Stimulated activated CD4-positive, alpha-beta T cell treated with anti-CD3 and anti-CD28 coated beads, Interleukin-4, amount 100 ng/mL, for 4 hours (primary cell): ENCODE data around the gene TAOK1.

ENCODE experiments used
- DNase-seq, 2 experiments: peaks; one replicate each; pipeline ENCODE4 v3.0.0-alpha.2; 2020

TAOK1 gene

GRCh38 chr17:29379084-29379991, 10.8 kb upstream of the TAOK1 start:
- DNase-seq: no peak

- DNase-seq: no peak
Observed at GRCh38 chr17:29383686-29384085, 6.5 kb upstream of the TAOK1 start.

DNA sequence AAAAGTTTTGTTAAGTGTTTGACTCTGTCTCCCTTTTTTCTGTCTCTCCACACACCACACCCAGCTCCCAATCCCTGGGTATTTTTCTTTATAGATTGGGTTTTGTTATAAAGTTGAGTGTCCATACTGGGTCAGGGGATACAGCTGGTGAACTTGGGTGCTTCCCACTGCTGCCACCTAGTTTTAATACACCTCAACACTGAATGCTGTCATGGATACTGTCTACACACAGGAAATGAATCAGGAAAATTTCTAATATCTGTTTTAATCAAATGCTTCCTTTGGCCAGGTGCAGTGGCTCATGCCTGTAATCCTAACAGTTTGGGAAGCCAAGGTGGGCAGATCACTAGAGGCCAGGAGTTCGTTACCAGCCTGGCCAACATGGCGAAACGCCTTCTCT, 5.3 kb upstream of the TAOK1 start:
- DNase-seq: no peak

- DNase-seq: no peak
Observed at GRCh38 chr17:29386760-29387159, 3.4 kb upstream of the TAOK1 start.

DNA sequence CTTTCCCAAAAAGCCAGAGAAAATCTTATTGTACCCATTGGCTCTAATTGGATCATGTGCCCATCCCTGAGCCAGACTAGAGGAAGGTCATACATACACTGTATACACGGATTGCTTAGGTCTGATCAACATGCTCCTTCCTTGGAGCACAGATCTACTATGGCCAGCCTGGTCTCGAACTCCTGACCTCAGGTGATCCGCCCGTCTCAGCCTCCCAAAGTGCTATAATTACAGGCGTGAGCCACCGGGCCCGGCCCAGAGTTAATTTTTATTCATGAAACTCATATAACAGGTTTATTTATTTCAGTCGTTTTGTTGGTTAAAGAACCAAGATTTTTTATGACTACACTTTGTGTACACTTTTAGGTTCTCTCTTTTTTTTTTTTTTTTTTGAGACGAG, 1.2 kb upstream of the TAOK1 start:
- DNase-seq: no peak

GRCh38 chr17:29390851-29391631, 878 bp downstream of the TAOK1 start:
- DNase-seq: peak in 1 of 2 experiments; percentile 5

DNA sequence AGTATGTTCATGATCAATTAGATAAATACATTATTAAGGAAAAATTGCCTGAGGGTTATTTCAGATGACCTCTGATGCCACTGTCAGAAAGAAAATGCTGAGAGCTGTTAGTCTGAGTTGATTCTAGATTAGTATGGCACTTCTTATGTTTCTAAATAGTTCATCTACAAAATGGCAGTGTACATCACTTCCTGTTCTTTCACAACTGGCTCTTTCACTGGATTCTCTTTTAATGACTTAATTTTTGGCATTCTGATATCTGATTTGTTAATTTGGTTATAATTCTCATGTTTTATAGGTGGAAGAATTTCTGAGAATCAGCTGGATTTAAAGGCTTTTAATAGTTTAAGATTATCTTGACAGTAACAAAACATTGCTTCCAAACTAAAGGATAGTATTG, 3.3 kb downstream of the TAOK1 start:
- DNase-seq: no peak

- DNase-seq: no peak
Observed at GRCh38 chr17:29394761-29395160, 4.6 kb downstream of the TAOK1 start.

GRCh38 chr17:29396066-29396465, 5.9 kb downstream of the TAOK1 start:
- no peak for DNase-seq

DNA sequence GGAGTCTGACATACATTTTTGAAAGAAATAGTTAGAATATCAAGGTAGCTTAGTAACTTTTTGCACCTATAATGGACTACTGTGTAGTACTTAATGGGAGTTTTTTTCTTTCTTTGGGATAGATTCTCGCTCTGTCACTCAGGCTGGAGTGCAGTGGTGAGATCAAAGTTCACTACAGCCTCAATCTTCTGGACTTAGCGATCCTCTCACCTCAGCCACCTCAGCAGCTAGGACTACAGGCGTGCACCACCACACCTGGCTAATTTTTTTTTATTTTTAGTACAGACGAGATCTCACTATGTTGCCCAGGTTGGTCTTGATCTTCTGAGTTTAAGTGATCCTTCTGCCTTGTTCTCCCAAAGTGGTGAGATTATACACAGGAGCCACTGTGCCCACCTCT, 9.5 kb downstream of the TAOK1 start:
- no peak for DNase-seq

DNA sequence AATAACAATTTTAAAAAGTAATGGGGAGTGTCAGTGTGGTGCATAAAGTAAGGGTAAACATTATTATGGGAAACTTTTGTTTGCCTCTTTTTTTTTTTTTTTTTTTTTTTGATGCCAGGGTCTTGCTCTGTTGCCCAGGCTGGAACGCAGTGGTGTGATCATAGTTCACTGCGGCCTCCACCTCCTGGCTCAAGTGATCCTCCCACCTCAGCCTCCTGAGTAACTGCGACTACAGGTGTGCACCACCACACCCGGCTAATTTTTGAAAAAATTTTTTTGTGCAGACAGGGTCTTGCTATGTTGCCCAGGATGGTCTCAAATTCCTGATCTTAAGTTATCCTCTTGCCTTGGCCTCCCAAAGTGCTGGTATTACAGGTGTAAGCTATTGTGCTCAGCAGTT, 10.7 kb downstream of the TAOK1 start:
- DNase-seq: no peak

GRCh38 chr17:29401258-29401657, 11.1 kb downstream of the TAOK1 start:
- no peak for DNase-seq

DNA sequence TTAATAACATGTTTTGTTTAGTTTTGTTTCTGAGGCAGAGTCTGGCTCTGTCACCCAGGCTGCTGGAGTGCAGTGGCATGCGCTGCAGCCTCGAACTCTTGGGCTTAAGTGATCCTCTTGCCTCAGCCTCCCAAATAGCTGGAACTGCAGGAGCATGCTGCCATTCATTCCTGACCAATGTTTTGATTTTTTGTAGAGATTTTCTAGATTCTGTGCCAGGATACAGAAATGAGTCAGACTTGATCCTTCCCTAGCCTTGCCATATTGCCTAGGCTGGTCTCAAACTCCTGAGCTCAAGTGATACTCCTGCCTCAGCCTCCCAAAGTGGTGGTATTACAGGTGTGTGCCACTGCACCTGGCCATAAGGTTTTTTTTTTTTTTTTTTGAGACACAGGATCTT, 17.7 kb downstream of the TAOK1 start:
- DNase-seq: no peak

DNA sequence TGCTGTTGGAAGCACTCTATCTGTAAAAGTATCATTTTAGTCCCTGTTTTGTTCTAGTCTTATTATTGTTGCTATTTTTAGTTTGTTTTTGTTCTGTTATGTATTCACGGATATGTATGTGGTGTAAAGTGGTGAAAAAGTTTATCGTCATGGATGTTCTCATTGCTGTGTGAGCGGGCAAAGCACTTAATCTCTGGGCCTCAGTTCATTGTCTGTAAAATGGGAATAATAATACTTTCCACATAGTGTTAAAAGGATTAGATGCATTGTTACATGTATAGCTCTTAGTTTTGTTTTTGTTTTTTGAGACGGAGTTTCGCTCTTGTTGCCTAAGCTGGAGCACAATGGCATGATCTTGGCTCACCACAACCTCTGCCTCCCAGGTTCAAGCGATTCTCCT, 19.8 kb downstream of the TAOK1 start:
- DNase-seq: no peak

- DNase-seq: no peak
Observed at GRCh38 chr17:29412780-29413565, 22.8 kb downstream of the TAOK1 start.

- DNase-seq: no peak
Observed at GRCh38 chr17:29420128-29420527, 30.0 kb downstream of the TAOK1 start.

- DNase-seq: no peak
Observed at GRCh38 chr17:29430275-29430674, 40.1 kb downstream of the TAOK1 start.

DNA sequence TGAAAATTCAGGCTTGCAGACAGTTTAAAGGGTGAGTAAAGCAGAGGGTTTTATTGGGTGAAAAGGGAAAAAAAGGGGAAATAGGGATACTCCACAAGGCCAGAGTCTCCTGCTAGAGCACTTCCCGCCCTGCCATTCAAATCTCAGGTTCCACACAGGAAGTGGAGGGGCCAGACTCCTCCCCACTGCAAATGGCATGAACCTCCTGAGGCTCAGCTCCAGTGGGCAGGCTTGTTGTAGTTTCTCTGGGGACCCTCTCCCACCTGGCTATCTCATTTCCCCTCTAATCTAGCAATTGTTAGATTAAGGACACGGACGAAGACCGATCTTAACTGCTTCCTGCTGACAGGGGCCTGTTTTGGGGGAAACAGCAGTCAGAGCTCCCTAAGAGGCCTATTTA, 43.4 kb downstream of the TAOK1 start:
- no peak for DNase-seq

DNA sequence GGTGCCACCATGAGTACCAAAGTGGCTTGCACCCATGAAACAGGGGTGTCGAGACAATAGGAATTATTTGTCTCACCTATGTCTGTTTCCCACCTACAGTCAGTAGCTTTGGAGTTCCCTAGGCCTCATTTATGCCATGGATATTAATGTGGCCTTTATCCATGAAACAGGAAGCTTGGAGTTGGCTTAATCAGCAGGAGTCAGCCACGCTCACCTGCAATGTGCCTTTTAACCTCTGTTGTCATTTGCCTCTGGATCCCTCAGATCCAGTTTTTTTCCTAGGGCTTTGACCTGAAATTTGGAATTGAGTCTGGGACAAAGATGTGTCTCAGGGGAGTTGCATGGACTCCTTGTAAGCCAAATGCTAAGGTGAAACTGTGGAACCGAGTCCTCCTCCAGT, 44.4 kb downstream of the TAOK1 start:
- no peak for DNase-seq

- DNase-seq: no peak
Observed at GRCh38 chr17:29442451-29442850, 52.3 kb downstream of the TAOK1 start.

- DNase-seq: no peak
Observed at GRCh38 chr17:29443041-29443739, 53.0 kb downstream of the TAOK1 start.

- DNase-seq: no peak
Observed at GRCh38 chr17:29444589-29444988, 54.4 kb downstream of the TAOK1 start.

GRCh38 chr17:29445844-29446243, 55.7 kb downstream of the TAOK1 start:
- no peak for DNase-seq
